Large intestine (tissue), 3 donors: ENCODE measurements around the gene ATP13A4. TPM values are rescaled to one million over a fixed set of nuclear protein-coding genes. Genes with fewer than 3 reads are reported as not detected.

Experiments
- DNase-seq, 2 donors: peaks; one replicate each; pipeline versions ENCODE4 v3.0.0 to v3.0.0-alpha.2; 2013
- H3K27ac ChIP-seq: one replicate; pipeline ENCODE4 v1.5.1; 2013; ENCODE audit warnings: low read length
- H3K27me3 ChIP-seq: 2 replicates; pipeline ENCODE4 v1.6.1; 2013; ENCODE audit warnings: low read length; ENCODE audit not compliant: control insufficient read depth, insufficient read depth
- H3K36me3 ChIP-seq: 2 replicates; pipeline ENCODE4 v1.6.1; 2013; ENCODE audit warnings: low read length; ENCODE audit not compliant: control insufficient read depth, insufficient read depth
- H3K4me1 ChIP-seq: one replicate; pipeline ENCODE4 v1.6.1; 2013; ENCODE audit warnings: low read length; ENCODE audit not compliant: control insufficient read depth, insufficient read depth
- H3K4me3 ChIP-seq: one replicate; pipeline ENCODE4 v1.5.1; 2013; ENCODE audit warnings: low read length
- H3K9me3 ChIP-seq: one replicate; pipeline ENCODE4 v1.6.1; 2013; ENCODE audit warnings: mild to moderate bottlenecking, low read depth, low read length, moderate library complexity; ENCODE audit not compliant: control insufficient read depth
- WGBS: methylation state at CpG from one replicate; pipeline ENCODE4 v1.1.5; 2013; ENCODE audit warnings: low lambda C conversion rate; ENCODE audit not compliant: insufficient coverage; 5-methylcytosine and 5-hydroxymethylcytosine counted together
- polyA plus RNA-seq: library from polyadenylated mRNA; unstranded; fragments of 120-200 nt; gene quantifications from one replicate; pipeline ENCODE4 v1.2.1, GENCODE V29; 2013

The ATP13A4 gene
- polyA plus RNA-seq, 1 donor = 15.6 TPM

DNA sequence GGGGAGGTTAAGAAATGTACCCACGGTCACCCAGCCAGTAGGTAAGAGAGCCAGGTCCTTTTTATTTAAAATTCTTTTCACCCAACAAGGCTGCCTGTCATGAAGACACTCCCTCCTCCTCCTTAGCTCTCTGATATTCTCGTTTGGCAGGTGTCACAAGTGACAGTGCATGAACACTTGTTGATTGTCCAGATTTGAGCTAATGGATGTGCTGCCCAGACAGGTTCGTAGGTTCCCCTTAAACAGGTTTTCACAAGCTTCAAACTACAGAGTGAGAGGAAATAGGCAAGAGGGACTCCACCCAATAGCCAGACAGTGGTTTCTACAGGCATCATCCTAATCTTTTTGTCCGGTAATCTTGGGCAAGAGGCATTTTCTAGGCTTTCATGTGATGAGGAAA lies 32.2 kb downstream of the ATP13A4 start:
- DNase-seq = no peak
- no peaks in the 10 kb centered on the region for H3K9me3 ChIP-seq
- H3K36me3 ChIP-seq = no peaks in the 10 kb centered on the region
- 83% methylated on average over 1 of the region's 4 CpGs for WGBS
- no peak overlapping the region for H3K27ac ChIP-seq
- H3K4me3 ChIP-seq = no peak overlapping the region
- H3K4me1 ChIP-seq = no peaks in the 10 kb centered on the region
- no peaks in the 10 kb centered on the region for H3K27me3 ChIP-seq

DNA sequence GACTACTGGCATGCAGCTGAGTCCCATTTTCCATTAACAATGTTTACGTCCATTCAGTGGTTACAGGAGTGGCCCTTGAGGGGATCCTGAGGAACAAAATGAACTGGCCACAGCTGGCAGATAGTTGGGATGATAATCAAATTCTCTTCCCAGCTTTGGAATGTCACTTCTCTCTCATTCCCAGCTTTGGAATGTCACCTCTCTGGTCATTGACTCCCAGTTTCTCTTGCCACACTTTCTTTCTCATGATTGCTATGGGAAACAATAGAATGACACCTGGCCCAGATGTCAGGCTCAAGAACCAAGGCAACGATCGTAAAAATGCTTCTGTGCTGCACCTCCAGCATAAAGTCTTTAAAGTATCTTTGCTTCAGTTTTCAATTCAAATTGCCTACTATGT lies 34.0 kb downstream of the ATP13A4 start:
- no peak overlapping the region for H3K27ac ChIP-seq
- H3K9me3 ChIP-seq = no peaks in the 10 kb centered on the region
- WGBS = 86% methylated on average over 2 of the region's 3 CpGs
- no peaks in the 10 kb centered on the region for H3K36me3 ChIP-seq
- H3K4me3 ChIP-seq = no peak overlapping the region
- DNase-seq = no peak
- H3K4me1 ChIP-seq = peaks cover 7% of the 10 kb centered on the region
- no peaks in the 10 kb centered on the region for H3K27me3 ChIP-seq

DNA sequence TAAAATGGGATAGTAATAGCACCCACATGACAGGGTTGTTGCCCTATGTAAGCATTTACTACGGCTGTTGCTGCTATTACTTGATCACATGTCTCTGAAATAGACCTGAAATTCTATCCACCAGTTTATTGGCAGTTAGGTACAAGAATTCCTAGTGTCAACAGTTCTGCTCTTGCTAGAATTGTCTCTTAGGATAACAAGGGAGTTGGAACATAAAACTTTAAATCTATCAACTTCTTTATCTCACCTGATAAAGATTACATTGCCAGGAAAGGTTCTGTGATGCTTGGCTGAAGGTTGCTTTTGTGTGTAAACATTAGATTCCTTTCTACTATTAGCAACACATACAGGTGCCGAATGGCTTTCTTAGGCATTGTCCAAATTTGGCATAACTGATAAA lies 38.7 kb downstream of the ATP13A4 start:
- peaks cover 2% of the 10 kb centered on the region for H3K36me3 ChIP-seq
- H3K27ac ChIP-seq = peak overlapping the region; percentile 35
- DNase-seq = peak in 1 of 2 donors; percentile 54
- WGBS = no CpG with 5 or more reads among the region's 2 CpGs
- no peaks in the 10 kb centered on the region for H3K27me3 ChIP-seq
- no peak overlapping the region for H3K4me3 ChIP-seq
- no peaks in the 10 kb centered on the region for H3K9me3 ChIP-seq
- H3K4me1 ChIP-seq = peaks cover 9% of the 10 kb centered on the region

DNA sequence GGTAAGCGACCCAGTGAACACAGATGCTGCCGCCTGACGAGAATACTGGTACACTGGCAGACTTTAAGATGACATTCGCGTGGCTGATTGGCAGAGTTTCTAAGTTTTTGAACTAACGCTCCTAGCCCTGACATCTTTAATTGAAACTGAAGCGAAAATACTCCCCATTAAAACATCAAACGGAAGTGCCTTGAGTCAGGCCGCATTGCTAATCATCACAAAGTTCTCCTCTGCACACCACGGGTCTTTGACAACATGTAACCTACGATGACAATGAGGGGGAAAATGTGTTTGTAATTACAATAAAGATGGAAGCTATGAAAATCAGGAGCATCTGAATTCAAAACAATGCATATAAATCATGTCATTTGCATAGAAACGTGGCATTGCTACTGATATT lies 44.5 kb downstream of the ATP13A4 start:
- DNase-seq = no peak
- H3K27ac ChIP-seq = no peak overlapping the region
- H3K27me3 ChIP-seq = no peaks in the 10 kb centered on the region
- 60% methylated on average over 1 of the region's 12 CpGs for WGBS
- peaks cover 2% of the 10 kb centered on the region for H3K36me3 ChIP-seq
- H3K4me3 ChIP-seq = no peak overlapping the region
- no peaks in the 10 kb centered on the region for H3K4me1 ChIP-seq
- H3K9me3 ChIP-seq = no peaks in the 10 kb centered on the region

GRCh38 chr3:193509103-193509965 lies 45.4 kb downstream of the ATP13A4 start:
- H3K4me1 ChIP-seq = no peaks in the 10 kb centered on the region
- no peaks in the 10 kb centered on the region for H3K27me3 ChIP-seq
- WGBS = 50% methylated on average over 2 of the region's 4 CpGs
- H3K36me3 ChIP-seq = peaks cover 2% of the 10 kb centered on the region
- DNase-seq = no peak
- H3K4me3 ChIP-seq = no peak overlapping the region
- peak overlapping the region; percentile 3 for H3K27ac ChIP-seq
- no peaks in the 10 kb centered on the region for H3K9me3 ChIP-seq

GRCh38 chr3:193508108-193508507 lies 46.6 kb downstream of the ATP13A4 start:
- no peaks in the 10 kb centered on the region for H3K27me3 ChIP-seq
- H3K4me1 ChIP-seq = no peaks in the 10 kb centered on the region
- no CpG with 5 or more reads among the region's 2 CpGs for WGBS
- H3K9me3 ChIP-seq = no peaks in the 10 kb centered on the region
- H3K27ac ChIP-seq = peak overlapping the region; percentile 70
- peak in 1 of 2 donors; percentile 34 for DNase-seq
- H3K4me3 ChIP-seq = no peak overlapping the region
- H3K36me3 ChIP-seq = peaks cover 2% of the 10 kb centered on the region

DNA sequence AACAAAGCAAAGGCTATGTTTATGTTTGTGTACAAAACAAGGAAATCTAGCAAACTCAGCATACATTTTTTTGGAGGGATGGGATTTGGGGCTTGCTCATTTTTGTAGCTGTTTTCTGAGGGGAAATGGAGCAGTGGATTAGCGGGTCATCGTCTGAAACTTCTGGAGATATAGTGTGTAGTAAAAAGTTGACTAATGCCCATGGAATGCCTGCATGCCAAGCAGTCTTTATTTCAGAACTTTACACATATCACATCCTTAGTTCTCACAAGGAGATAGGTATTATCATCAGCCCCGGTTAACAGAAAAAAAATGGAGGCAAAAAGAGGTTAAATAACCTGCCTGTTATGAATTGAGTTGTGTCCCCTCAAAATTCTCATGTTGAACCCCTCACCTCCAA lies 47.1 kb downstream of the ATP13A4 start:
- H3K9me3 ChIP-seq = no peaks in the 10 kb centered on the region
- DNase-seq = peak in 1 of 2 donors; percentile 31
- H3K36me3 ChIP-seq = no peaks in the 10 kb centered on the region
- peak overlapping the region; percentile 70 for H3K27ac ChIP-seq
- H3K4me1 ChIP-seq = no peaks in the 10 kb centered on the region
- no CpG with 5 or more reads among the region's 3 CpGs for WGBS
- no peak overlapping the region for H3K4me3 ChIP-seq
- H3K27me3 ChIP-seq = no peaks in the 10 kb centered on the region

- peak overlapping the region; percentile 70 for H3K27ac ChIP-seq
- DNase-seq = no peak
- H3K9me3 ChIP-seq = no peaks in the 10 kb centered on the region
- no peaks in the 10 kb centered on the region for H3K27me3 ChIP-seq
- no CpG with 5 or more reads among the region's 1 CpG for WGBS
- no peaks in the 10 kb centered on the region for H3K36me3 ChIP-seq
- H3K4me1 ChIP-seq = no peaks in the 10 kb centered on the region
- no peak overlapping the region for H3K4me3 ChIP-seq
These were observed 47.8 kb downstream of the ATP13A4 start for GRCh38 chr3:193506921-193507320.

DNA sequence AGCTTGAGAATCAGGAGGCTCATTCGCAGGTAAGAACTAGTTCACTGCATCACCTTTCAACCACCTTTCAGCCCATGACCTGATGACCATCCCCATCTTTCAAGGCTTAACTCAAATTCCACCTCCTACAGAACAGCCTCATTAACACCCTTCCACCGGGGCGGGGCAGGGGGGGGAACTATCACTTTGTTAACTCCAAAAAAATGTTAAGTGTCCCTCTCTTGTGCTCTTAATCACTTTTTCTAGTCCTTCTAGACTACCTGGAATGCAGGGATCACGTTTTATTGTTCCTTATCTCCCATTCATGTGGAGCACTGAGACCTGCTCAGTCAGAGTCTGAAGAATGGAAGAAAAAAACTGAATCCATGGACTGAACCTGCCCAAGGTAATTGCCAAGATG lies 51.8 kb downstream of the ATP13A4 start:
- peak overlapping the region; percentile 70 for H3K27ac ChIP-seq

GRCh38 chr3:193499801-193500485 lies 54.8 kb downstream of the ATP13A4 start:
- H3K36me3 ChIP-seq = no peaks in the 10 kb centered on the region
- WGBS = 87% methylated on average over 3 of the region's 7 CpGs
- H3K27ac ChIP-seq = peak overlapping the region; percentile 31
- peaks cover 5% of the 10 kb centered on the region for H3K4me1 ChIP-seq
- no peak overlapping the region for H3K4me3 ChIP-seq
- no peaks in the 10 kb centered on the region for H3K27me3 ChIP-seq
- no peak for DNase-seq
- H3K9me3 ChIP-seq = no peaks in the 10 kb centered on the region

More for the DNA sequence above, 51.8 kb downstream of the ATP13A4 start:
- Histone ChIP-seq H3K27me3 (no peaks in the 10 kb centered on the region), H3K36me3 (no peaks in the 10 kb centered on the region), H3K9me3 (no peaks in the 10 kb centered on the region), H3K4me1 (peaks cover 5% of the 10 kb centered on the region), H3K4me3 (no peak overlapping the region)
- peak in 1 of 2 donors; percentile 20 for DNase-seq
- WGBS = no CpG with 5 or more reads among the region's 4 CpGs
